PC-3 (cell line): ENCODE measurements around the gene HSD11B1.

ENCODE experiments used
- EZH2 ChIP-seq: fragments of 300-600 bp; sonication (generic); IDR thresholded peaks from one replicate; pipeline ENCODE4 v1.6.1; 2017; ENCODE audit warnings: antibody characterized with exemption, mild to moderate bottlenecking, low read length; ENCODE audit not compliant: unreplicated experiment
- TF ChIP-seq, protein P1 (sequence below): fragments of 300-600 bp; sonication (generic); conservative IDR thresholded peaks from 2 replicates; pipeline ENCODE4 v1.5.1; 2017; ENCODE audit warnings: antibody characterized with exemption, low read depth, mild to moderate bottlenecking, low read length

DNA sequence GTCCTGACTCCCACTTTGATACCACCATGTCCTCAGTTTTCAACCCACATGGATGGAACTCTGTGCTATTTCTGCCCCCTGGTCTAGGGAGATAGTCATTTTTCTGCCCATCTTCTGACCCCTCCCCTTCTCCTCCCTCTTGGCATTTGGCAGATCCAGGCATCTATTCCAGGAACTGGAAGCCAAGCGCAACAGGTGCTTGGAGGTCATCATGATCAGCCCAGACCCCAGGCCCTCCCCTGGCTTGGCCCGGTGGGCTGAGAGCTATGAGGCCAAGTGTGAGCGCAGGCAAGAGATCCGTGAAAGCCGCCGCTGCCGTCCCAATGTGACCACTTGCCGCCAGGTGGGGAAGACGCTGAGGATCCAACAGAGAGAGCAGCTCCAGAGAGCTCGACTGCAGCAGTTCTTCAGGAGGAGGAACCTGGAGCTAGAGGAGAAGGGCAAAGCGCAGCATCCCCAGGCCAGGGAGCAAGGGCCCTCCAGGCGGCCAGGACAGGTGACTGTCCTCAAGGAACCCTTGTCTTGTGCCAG, 55.2 kb downstream of the HSD11B1 start:
- TF ChIP-seq, protein P1, sequence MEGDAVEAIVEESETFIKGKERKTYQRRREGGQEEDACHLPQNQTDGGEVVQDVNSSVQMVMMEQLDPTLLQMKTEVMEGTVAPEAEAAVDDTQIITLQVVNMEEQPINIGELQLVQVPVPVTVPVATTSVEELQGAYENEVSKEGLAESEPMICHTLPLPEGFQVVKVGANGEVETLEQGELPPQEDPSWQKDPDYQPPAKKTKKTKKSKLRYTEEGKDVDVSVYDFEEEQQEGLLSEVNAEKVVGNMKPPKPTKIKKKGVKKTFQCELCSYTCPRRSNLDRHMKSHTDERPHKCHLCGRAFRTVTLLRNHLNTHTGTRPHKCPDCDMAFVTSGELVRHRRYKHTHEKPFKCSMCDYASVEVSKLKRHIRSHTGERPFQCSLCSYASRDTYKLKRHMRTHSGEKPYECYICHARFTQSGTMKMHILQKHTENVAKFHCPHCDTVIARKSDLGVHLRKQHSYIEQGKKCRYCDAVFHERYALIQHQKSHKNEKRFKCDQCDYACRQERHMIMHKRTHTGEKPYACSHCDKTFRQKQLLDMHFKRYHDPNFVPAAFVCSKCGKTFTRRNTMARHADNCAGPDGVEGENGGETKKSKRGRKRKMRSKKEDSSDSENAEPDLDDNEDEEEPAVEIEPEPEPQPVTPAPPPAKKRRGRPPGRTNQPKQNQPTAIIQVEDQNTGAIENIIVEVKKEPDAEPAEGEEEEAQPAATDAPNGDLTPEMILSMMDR: no peak
- no peak for TF ChIP-seq EZH2
